MCF 10A (cell line): Measurements from ENCODE around the gene CRIP1. TPM values are rescaled to one million over a fixed set of nuclear protein-coding genes. Genes with fewer than 3 reads are reported as not detected.

ENCODE experiments used
- BruUV-seq: library from RNA; stranded (reverse); fragments of 400-500 nt; replicated peaks from 2 replicates; lab custom pipeline; 2021; lab: Mats Ljungman, UMichigan
- CTCF ChIA-PET: fragments of 300-600 bp; sonication (Branson Sonifier 250); formaldehyde crosslinking; extraction: SDS; loops from one replicate; lab custom pipeline; 2021; ENCODE audit warnings: antibody characterized with exemption, inconsistent platforms; lab: Yijun Ruan, JAX
- POLR2A ChIA-PET: fragments of 300-600, 350-650 bp; sonication (Branson Sonifier 250); formaldehyde crosslinking; extraction: SDS; loops from one replicate; lab custom pipeline; 2020; ENCODE audit warnings: antibody characterized with exemption, inconsistent platforms; lab: Yijun Ruan, JAX
- DNase-seq: peaks from one replicate; pipeline ENCODE4 v3.0.0-alpha.2; 2018; ENCODE audit not compliant: unreplicated experiment
- H3K27ac Mint-ChIP-seq: one replicate; pipeline ENCODE4 v1.8.0; 2022; ENCODE audit warnings: mild to moderate bottlenecking, low read depth, mixed read lengths; ENCODE audit not compliant: unreplicated experiment
- H3K27me3 Mint-ChIP-seq: one replicate; pipeline ENCODE4 v1.8.0; 2022; ENCODE audit warnings: mixed read lengths; ENCODE audit not compliant: insufficient read depth, unreplicated experiment
- H3K36me3 Mint-ChIP-seq: one replicate; pipeline ENCODE4 v1.8.0; 2022; ENCODE audit warnings: mild to moderate bottlenecking, moderate library complexity, mixed read lengths; ENCODE audit not compliant: insufficient read depth, unreplicated experiment
- H3K4me1 Mint-ChIP-seq: one replicate; pipeline ENCODE4 v1.8.0; 2022; ENCODE audit warnings: mixed read lengths; ENCODE audit not compliant: insufficient read depth, unreplicated experiment
- H3K4me3 Mint-ChIP-seq: one replicate; pipeline ENCODE4 v1.8.0; 2022; ENCODE audit warnings: mild to moderate bottlenecking, moderate library complexity, mixed read lengths; ENCODE audit not compliant: unreplicated experiment
- H3K9me3 Mint-ChIP-seq: one replicate; pipeline ENCODE4 v1.8.0; 2022; ENCODE audit warnings: mixed read lengths; ENCODE audit not compliant: unreplicated experiment
- intact Hi-C: fragments of 100-400 bp; cut with micrococcal nuclease; formaldehyde crosslinking; loops from 2 replicates; pipeline ENCODE4 v1.14.1; 2022
- total RNA-seq: library from RNA; stranded (reverse); gene quantifications from 2 replicates; pipeline ENCODE4 v1.2.3, GENCODE V29; 2022
- TF ChIP-seq, protein P1 (sequence below): fragments of 200-600 bp; IDR thresholded peaks from one replicate; pipeline ENCODE4 v1.8.0; 2022; ENCODE audit warnings: antibody characterized with exemption, mild to moderate bottlenecking; ENCODE audit not compliant: unreplicated experiment

CRIP1 gene
- total RNA-seq, 1 experiment from 2014 or later = not detected

DNA sequence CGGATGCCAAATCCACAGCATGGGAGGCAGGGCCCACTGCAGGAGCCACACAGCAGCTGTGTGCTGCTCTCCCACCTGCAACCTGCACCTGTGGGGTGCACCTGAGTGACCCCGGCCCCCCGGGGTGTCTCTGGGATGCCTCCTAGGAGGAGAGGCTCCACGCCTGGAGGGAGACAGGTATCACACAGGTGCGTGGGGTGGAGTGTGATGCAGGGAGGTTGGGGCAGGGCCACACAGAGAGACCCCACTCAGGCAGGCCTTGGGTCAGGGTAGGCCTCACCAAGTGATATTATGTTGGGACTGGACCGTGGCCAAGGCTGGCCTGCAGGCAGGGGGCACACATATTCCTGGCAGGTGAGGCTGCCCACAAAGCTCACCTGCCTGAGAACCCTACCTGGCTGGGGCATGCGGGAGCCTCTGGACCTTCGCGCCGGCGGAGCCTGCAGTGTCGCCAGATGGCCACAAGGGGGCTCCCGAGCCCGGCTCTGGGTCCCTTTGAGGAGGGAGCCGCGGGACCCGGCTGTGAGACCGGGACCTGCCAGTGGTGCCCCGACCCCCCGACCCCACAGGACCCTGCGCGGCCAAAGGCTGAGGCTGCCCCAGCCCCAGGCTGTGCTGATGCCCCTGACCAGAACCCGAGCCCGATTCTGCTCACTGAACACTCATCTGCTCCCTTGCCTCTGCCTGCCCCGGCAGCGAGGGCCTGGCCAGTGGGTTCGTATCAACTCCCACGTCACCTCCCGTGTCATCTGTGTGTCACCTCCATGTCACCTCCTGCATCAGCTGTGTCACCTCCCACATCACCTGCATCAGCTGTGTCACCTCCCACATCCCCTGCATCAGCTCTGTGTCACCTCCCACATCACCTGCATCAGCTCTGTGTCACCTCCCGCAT is 51.1 kb downstream of the CRIP1 start:
- TF ChIP-seq, protein P1, sequence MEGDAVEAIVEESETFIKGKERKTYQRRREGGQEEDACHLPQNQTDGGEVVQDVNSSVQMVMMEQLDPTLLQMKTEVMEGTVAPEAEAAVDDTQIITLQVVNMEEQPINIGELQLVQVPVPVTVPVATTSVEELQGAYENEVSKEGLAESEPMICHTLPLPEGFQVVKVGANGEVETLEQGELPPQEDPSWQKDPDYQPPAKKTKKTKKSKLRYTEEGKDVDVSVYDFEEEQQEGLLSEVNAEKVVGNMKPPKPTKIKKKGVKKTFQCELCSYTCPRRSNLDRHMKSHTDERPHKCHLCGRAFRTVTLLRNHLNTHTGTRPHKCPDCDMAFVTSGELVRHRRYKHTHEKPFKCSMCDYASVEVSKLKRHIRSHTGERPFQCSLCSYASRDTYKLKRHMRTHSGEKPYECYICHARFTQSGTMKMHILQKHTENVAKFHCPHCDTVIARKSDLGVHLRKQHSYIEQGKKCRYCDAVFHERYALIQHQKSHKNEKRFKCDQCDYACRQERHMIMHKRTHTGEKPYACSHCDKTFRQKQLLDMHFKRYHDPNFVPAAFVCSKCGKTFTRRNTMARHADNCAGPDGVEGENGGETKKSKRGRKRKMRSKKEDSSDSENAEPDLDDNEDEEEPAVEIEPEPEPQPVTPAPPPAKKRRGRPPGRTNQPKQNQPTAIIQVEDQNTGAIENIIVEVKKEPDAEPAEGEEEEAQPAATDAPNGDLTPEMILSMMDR = peak; percentile 97
- peaks cover 14% of the 10 kb centered on the region for H3K9me3 Mint-ChIP-seq
- peak; percentile 56 for DNase-seq
- CTCF ChIA-PET = interaction anchor here (0.5 to 2.6 kb wide), 29 partner anchors 8 to 1178 kb away, joined by 3 to 21 read pairs (median 4); no protein-coding TSS in a partner anchor
- H3K36me3 Mint-ChIP-seq = no peaks in the 10 kb centered on the region
- H3K4me1 Mint-ChIP-seq = no peaks in the 10 kb centered on the region
- POLR2A ChIA-PET = no interaction called here
- intact Hi-C loops = no loop called here
- no peak overlapping the region for H3K4me3 Mint-ChIP-seq
- no TSS peak for BruUV-seq
- H3K27ac Mint-ChIP-seq = no peak overlapping the region
- H3K27me3 Mint-ChIP-seq = peaks cover 61% of the 10 kb centered on the region

Other genes with a start within 250 kb of the CRIP1 start
- 16.7 and 24.5 TPM in 2 replicates for gene BTBD6, start 238.4 kb upstream of the CRIP1 start, total RNA-seq
- gene BRF1, start 185.9 kb upstream of the CRIP1 start, total RNA-seq = 30.7 and 34.3 TPM in 2 replicates
- gene PACS2, start 172.1 kb upstream of the CRIP1 start, total RNA-seq = 49.7 and 57.7 TPM in 2 replicates
- 4.1 and 6.2 TPM in 2 replicates for gene TEX22, start 88.3 kb upstream of the CRIP1 start, total RNA-seq
- gene MTA1, start 67.1 kb upstream of the CRIP1 start, total RNA-seq = 154 and 166 TPM in 2 replicates
- 31.1 and 50.5 TPM in 2 replicates for gene CRIP2, start 12.1 kb upstream of the CRIP1 start, total RNA-seq
- gene TEDC1, start 4.4 kb downstream of the CRIP1 start, total RNA-seq = 11.2 and 17.6 TPM in 2 replicates
- gene TMEM121, start 39.7 kb downstream of the CRIP1 start, total RNA-seq = 0.34 and 0.68 TPM in 2 replicates